ENCODE results near the gene EIF4H.

DNA sequence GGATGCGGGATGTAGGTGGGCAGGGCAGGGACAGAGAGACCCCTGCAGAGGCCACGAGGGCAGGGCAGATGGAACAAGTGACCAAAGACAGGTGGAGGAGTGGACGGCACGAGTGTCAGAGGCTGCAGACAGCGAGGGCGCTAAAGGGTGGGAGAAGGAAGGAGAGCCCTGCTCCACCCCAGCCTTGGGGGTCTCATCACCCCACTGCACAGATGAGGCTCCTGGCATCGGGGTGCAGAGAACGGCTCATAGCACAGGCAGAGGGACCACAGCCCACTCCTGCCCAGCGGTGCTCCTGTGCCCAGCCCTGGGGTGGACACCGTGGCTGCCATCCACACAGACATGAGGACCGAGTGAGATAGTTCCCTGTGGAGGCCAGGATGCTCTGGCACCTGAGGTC lies 33.4 kb downstream of the EIF4H start:
- TF ChIP-seq, protein P1, sequence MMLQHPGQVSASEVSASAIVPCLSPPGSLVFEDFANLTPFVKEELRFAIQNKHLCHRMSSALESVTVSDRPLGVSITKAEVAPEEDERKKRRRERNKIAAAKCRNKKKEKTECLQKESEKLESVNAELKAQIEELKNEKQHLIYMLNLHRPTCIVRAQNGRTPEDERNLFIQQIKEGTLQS (IDR thresholded peaks at IDR 0.05; ENCODE audit: insufficient read depth, low read depth, low read length): no peak
- no peak for TF ChIP-seq RAD21 (IDR thresholded peaks at IDR 0.05 in 1 of 2, conservative IDR thresholded peaks at IDR 0.05 in 1 of 2; ENCODE audit: low read depth in 2 of 2, low read length in 2 of 2)
- no peak for TF ChIP-seq EGR1 (IDR thresholded peaks at IDR 0.05; ENCODE audit: borderline replicate concordance, low read depth, low read length)
- TF ChIP-seq SRF (IDR thresholded peaks at IDR 0.05; ENCODE audit: low read depth, low read length): no peak
- TF ChIP-seq POLR2AphosphoS5 (IDR thresholded peaks at IDR 0.05; ENCODE audit: low read depth, low read length): no peak
- TF ChIP-seq RBBP5 (IDR thresholded peaks at IDR 0.05; ENCODE audit: borderline replicate concordance, low read depth, low read length): no peak
- no peak for TF ChIP-seq EP300 (IDR thresholded peaks at IDR 0.05; ENCODE audit: borderline replicate concordance in 1 of 2, low read depth in 2 of 2, low read length in 2 of 2)
- TF ChIP-seq, protein P2, sequence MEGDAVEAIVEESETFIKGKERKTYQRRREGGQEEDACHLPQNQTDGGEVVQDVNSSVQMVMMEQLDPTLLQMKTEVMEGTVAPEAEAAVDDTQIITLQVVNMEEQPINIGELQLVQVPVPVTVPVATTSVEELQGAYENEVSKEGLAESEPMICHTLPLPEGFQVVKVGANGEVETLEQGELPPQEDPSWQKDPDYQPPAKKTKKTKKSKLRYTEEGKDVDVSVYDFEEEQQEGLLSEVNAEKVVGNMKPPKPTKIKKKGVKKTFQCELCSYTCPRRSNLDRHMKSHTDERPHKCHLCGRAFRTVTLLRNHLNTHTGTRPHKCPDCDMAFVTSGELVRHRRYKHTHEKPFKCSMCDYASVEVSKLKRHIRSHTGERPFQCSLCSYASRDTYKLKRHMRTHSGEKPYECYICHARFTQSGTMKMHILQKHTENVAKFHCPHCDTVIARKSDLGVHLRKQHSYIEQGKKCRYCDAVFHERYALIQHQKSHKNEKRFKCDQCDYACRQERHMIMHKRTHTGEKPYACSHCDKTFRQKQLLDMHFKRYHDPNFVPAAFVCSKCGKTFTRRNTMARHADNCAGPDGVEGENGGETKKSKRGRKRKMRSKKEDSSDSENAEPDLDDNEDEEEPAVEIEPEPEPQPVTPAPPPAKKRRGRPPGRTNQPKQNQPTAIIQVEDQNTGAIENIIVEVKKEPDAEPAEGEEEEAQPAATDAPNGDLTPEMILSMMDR (IDR thresholded peaks at IDR 0.05; ENCODE audit: control extremely low read depth in 1 of 3, insufficient read depth in 1 of 3, low read depth in 1 of 3, low read length in 3 of 3): no peak
- no peak for TF ChIP-seq SP4 (IDR thresholded peaks at IDR 0.05; ENCODE audit: low read length)
- TF ChIP-seq POLR2A (IDR thresholded peaks at IDR 0.05; ENCODE audit: control extremely low read depth in 1 of 2, low read depth in 2 of 2, low read length in 2 of 2): no peak

All from H1 (cell line).